Measurements from ENCODE around the gene PHF24. TPM values are rescaled to one million over a fixed set of nuclear protein-coding genes. Genes with fewer than 3 reads are reported as not detected.
A peak's percentile ranks its signal among the peaks of the same experiment; 100 is the strongest.

PHF24 gene
- total and polyA plus RNA-seq, 2 of the 4 experiments (the other 2 are of a cell fraction), result 0.02 TPM; not detected in 1

- DNase-seq, result peak; percentile 50
Measured at GRCh38 chr9:35001803-35002502, 43.9 kb downstream of the PHF24 start.

More at GRCh38 chr9:35001803-35002502, 43.9 kb downstream of the PHF24 start:
- H3K23ac ChIP-seq (ENCODE audit: low read depth, low read length), result no peak overlapping the region
- H3K36me3 ChIP-seq (ENCODE audit: control insufficient read depth, insufficient read depth, low read length), result peaks cover 10% of the 10 kb centered on the region
- no peak overlapping the region for H2AK5ac ChIP-seq (ENCODE audit: low read depth, low read length)
- no peak overlapping the region for H3K56ac ChIP-seq (ENCODE audit: extremely low read depth, insufficient read depth, low read length)
- no peaks in the 10 kb centered on the region for H4K20me1 ChIP-seq (ENCODE audit: insufficient read depth, low read length)
- no peaks in the 10 kb centered on the region for H3K9me3 ChIP-seq (ENCODE audit: control insufficient read depth, insufficient read depth, low read length)
- peaks cover 7% of the 10 kb centered on the region for H3K4me1 ChIP-seq (ENCODE audit: control insufficient read depth, insufficient read depth, low read length)
- no peak overlapping the region for H3K9ac ChIP-seq (ENCODE audit: low read depth, low read length)
- no peak overlapping the region for H3K4me3 ChIP-seq (ENCODE audit: insufficient read depth, low read depth, low read length)
- peaks cover 13% of the 10 kb centered on the region for H3K9me1 ChIP-seq (ENCODE audit: insufficient read depth, low read length)
- no CpG with 5 or more reads among the region's 2 CpGs for WGBS, 2 experiments (ENCODE audit: extremely low coverage in 2 of 2, insufficient read length in 1 of 2)
- no peak overlapping the region for H2BK5ac ChIP-seq (ENCODE audit: low read depth, low read length, poor library complexity, severe bottlenecking)
- 0 out of 2 replicates have a peak overlapping the region, but pooled peaks have one; percentile 52 for H3K4ac ChIP-seq (ENCODE audit: low read depth, low read length)
- no peak for ATAC-seq (ENCODE audit: low read depth)
- no peak overlapping the region for H2AFZ ChIP-seq (replicated peaks; ENCODE audit: low read length, poor library complexity)
- H2BK120ac ChIP-seq (ENCODE audit: low read depth, low read length), result no peak overlapping the region
- ChIA-PET CTCF (interaction anchor here (1.2 kb wide), 2 partner anchors 50 to 102 kb away, joined by 3 read pairs; no protein-coding TSS in a partner anchor), POLR2A (ENCODE audit: unreplicated experiment) (no interaction called here)
- no peak for TF ChIP-seq POLR2A (IDR thresholded peaks at IDR 0.05; ENCODE audit: low read depth, low read length)
- no peak for TF ChIP-seq RCOR1 (IDR thresholded peaks at IDR 0.05; ENCODE audit: insufficient replicate concordance, low read length)
- TF ChIP-seq NFE2L2 (IDR thresholded peaks at IDR 0.05; ENCODE audit: low read depth, low read length), result no peak
- no peak for TF ChIP-seq SMC3 (IDR thresholded peaks at IDR 0.05; ENCODE audit: low read depth, low read length)
- TF ChIP-seq MXI1 (IDR thresholded peaks at IDR 0.05; ENCODE audit: borderline replicate concordance, low read depth, low read length), result no peak
- no peak for TF ChIP-seq ELK1 (IDR thresholded peaks at IDR 0.05; ENCODE audit: borderline replicate concordance, low read depth, low read length)
- no peak for TF ChIP-seq USF2 (IDR thresholded peaks at IDR 0.05; ENCODE audit: low read depth, low read length)
- no peak for TF ChIP-seq MAFK (IDR thresholded peaks at IDR 0.05; ENCODE audit: low read depth, low read length)
- H4K5ac ChIP-seq (ENCODE audit: low read depth, low read length), result no peak overlapping the region; the same call in 1 of the 2 replicates
- H4K91ac ChIP-seq (ENCODE audit: insufficient read depth, low read depth, low read length), result no peak overlapping the region
- H2BK15ac ChIP-seq (ENCODE audit: low read depth, low read length), result peak overlapping the region; percentile 57; the same call in 1 of the 3 replicates
- in situ Hi-C loops (cut with MboI; ENCODE audit: low sequenced_read_pairs), result no loop called here
- no peak overlapping the region for H3K4me2 ChIP-seq (ENCODE audit: low read depth, low read length)
- H3K18ac ChIP-seq (ENCODE audit: low read depth, low read length), result no peak overlapping the region
- dilution Hi-C loops (cut with HindIII; ENCODE audit: low sequenced_read_pairs, unreplicated experiment), result no loop called here
- H2BK20ac ChIP-seq (ENCODE audit: low read depth, low read length), result peak overlapping the region; percentile 49; the same call in 1 of the 2 replicates
- peaks cover 4 to 10% of the 10 kb centered on the region in 2 experiments; a peak in 1 of 4 replicates for H3K79me1 ChIP-seq (ENCODE audit: low read depth in 1 of 2, low read length in 2 of 2)
- no peak overlapping the region for H4K8ac ChIP-seq (ENCODE audit: low read depth in 2 of 2, low read length in 2 of 2)
- no peak overlapping the region for H2AK9ac ChIP-seq (replicated peaks; ENCODE audit: low read depth, low read length, poor library complexity)
- no peaks in the 10 kb centered on the region for H3K27me3 ChIP-seq (ENCODE audit: control insufficient read depth, insufficient read depth, low read length)
- no peak overlapping the region for H3K14ac ChIP-seq (replicated peaks; ENCODE audit: low read depth, low read length)
- no peak overlapping the region for H3K27ac ChIP-seq (ENCODE audit: insufficient read depth, low read length)
- intact Hi-C loops (cut with micrococcal nuclease), result no loop called here
- no TSS peak for BruUV-seq (replicated peaks)
